HEK293 (cell line): ENCODE measurements around the gene ZNF236.
A peak's percentile ranks its signal among the peaks of the same experiment; 100 is the strongest.

Experiments used
- GLIS2 ChIP-seq: fragments of 450-650 bp; formaldehyde crosslinking; IDR thresholded peaks from 2 replicates; pipeline ENCODE4 v1.5.1; 2016; ENCODE audit warnings: missing biosample characterization, missing genetic modification characterization
- HOXC10 ChIP-seq: sonication (generic); formaldehyde crosslinking; IDR thresholded peaks from 2 replicates; pipeline ENCODE4 v1.8.1; 2023; ENCODE audit warnings: mild to moderate bottlenecking, missing genetic modification reagents
- KLF1 ChIP-seq: fragments of 450-650 bp; formaldehyde crosslinking; IDR thresholded peaks from 2 replicates; pipeline ENCODE4 v1.5.1; 2016; ENCODE audit warnings: missing biosample characterization, missing genetic modification characterization
- MEIS1 ChIP-seq: sonication (generic); formaldehyde crosslinking; IDR thresholded peaks from 2 replicates; pipeline ENCODE4 v1.8.1; 2022; ENCODE audit warnings: missing genetic modification reagents, mild to moderate bottlenecking, borderline replicate concordance
- SALL2 ChIP-seq: fragments of 450-650 bp; formaldehyde crosslinking; IDR thresholded peaks from 2 replicates; pipeline ENCODE4 v1.5.0; 2017; ENCODE audit warnings: missing biosample characterization, mild to moderate bottlenecking, missing genetic modification characterization, borderline replicate concordance
- SP7 ChIP-seq: fragments of 450-650 bp; formaldehyde crosslinking; IDR thresholded peaks from 2 replicates; pipeline ENCODE4 v1.5.1; 2016; ENCODE audit warnings: missing biosample characterization, missing genetic modification characterization
- TRIM28 ChIP-seq: IDR thresholded peaks from 2 replicates; pipeline ENCODE4 v1.6.1; 2011; ENCODE audit warnings: low read length, control low read depth, borderline replicate concordance
- WT1 ChIP-seq: fragments of 450-650 bp; formaldehyde crosslinking; IDR thresholded peaks from 2 replicates; pipeline ENCODE4 v1.5.1; 2016; ENCODE audit warnings: missing biosample characterization, missing genetic modification characterization
- YY1 ChIP-seq: fragments of 450-650 bp; formaldehyde crosslinking; IDR thresholded peaks from 2 replicates; pipeline ENCODE4 v1.5.1; 2018; ENCODE audit warnings: missing biosample characterization, missing genetic modification characterization
- ZBTB1 ChIP-seq: fragments of 450-650 bp; formaldehyde crosslinking; IDR thresholded peaks from 2 replicates; pipeline ENCODE4 v1.5.1; 2016; ENCODE audit warnings: missing biosample characterization, missing genetic modification characterization
- ZBTB8A ChIP-seq: fragments of 450-650 bp; formaldehyde crosslinking; IDR thresholded peaks from 2 replicates; pipeline ENCODE4 v1.5.1; 2016; ENCODE audit warnings: missing biosample characterization, missing genetic modification characterization
- ZNF112 ChIP-seq: fragments of 450-650 bp; formaldehyde crosslinking; IDR thresholded peaks from 2 replicates; pipeline ENCODE4 v1.5.0; 2017; ENCODE audit warnings: missing biosample characterization, missing genetic modification characterization
- ZNF133 ChIP-seq: fragments of 450-650 bp; formaldehyde crosslinking; IDR thresholded peaks from 2 replicates; pipeline ENCODE4 v1.5.1; 2016; ENCODE audit warnings: missing biosample characterization, missing genetic modification characterization
- ZNF274 ChIP-seq, 2 experiments: fragments of 200-500 bp in 1 of 2; fragments of 450-650 bp in 1 of 2; sonication (Bioruptor generic) in 1 of 2; formaldehyde crosslinking in 1 of 2; IDR thresholded peaks; 2 replicates each; pipeline versions ENCODE4 v1.5.1 to v1.6.1; 2014 to 2016; ENCODE audit warnings: borderline replicate concordance in 1 of 2, inconsistent platforms in 1 of 2, low read length in 1 of 2, missing biosample characterization in 1 of 2, missing genetic modification characterization in 1 of 2
- ZNF341 ChIP-seq: fragments of 450-650 bp; formaldehyde crosslinking; IDR thresholded peaks from 2 replicates; pipeline ENCODE4; 2016; ENCODE audit warnings: low read depth, missing biosample characterization, missing genetic modification characterization
- ZNF416 ChIP-seq: fragments of 450-650 bp; formaldehyde crosslinking; IDR thresholded peaks from 2 replicates; pipeline ENCODE4 v1.5.1; 2016; ENCODE audit warnings: missing biosample characterization, missing genetic modification characterization
- ZNF423 ChIP-seq: fragments of 450-650 bp; formaldehyde crosslinking; IDR thresholded peaks from 2 replicates; pipeline ENCODE4 v1.5.1; 2016; ENCODE audit warnings: missing biosample characterization, missing genetic modification characterization
- ZNF48 ChIP-seq: fragments of 450-650 bp; formaldehyde crosslinking; IDR thresholded peaks from 2 replicates; pipeline ENCODE4 v1.5.1; 2016; ENCODE audit warnings: missing biosample characterization, missing genetic modification characterization
- ZNF549 ChIP-seq: fragments of 450-650 bp; IDR thresholded peaks from 2 replicates; pipeline ENCODE4 v1.5.1; 2018; ENCODE audit warnings: missing biosample characterization, missing genetic modification characterization, mild to moderate bottlenecking, inconsistent platforms, moderate library complexity
- ZNF658 ChIP-seq: fragments of 450-650 bp; formaldehyde crosslinking; IDR thresholded peaks from 2 replicates; pipeline ENCODE4; 2016; ENCODE audit warnings: missing biosample characterization, missing genetic modification characterization
- ZNF660 ChIP-seq: fragments of 450-650 bp; IDR thresholded peaks from 2 replicates; pipeline ENCODE4 v1.5.1; 2018; ENCODE audit warnings: missing biosample characterization, mild to moderate bottlenecking, missing genetic modification characterization
- ZNF830 ChIP-seq: fragments of 450-650 bp; IDR thresholded peaks from 2 replicates; pipeline ENCODE4 v1.5.0; 2018; ENCODE audit warnings: missing biosample characterization, missing genetic modification characterization, low read depth, mild to moderate bottlenecking, moderate library complexity
- ZSCAN23 ChIP-seq: fragments of 450-650 bp; formaldehyde crosslinking; IDR thresholded peaks from 2 replicates; pipeline ENCODE4 v1.5.1; 2016; ENCODE audit warnings: missing biosample characterization, missing genetic modification characterization
- TF ChIP-seq, protein P1 (sequence below): fragments of 450-650 bp; formaldehyde crosslinking; IDR thresholded peaks from 2 replicates; pipeline ENCODE4 v1.5.1; 2016; ENCODE audit warnings: missing biosample characterization, missing genetic modification characterization
- TF ChIP-seq, protein P2 (sequence below): fragments of 450-650 bp; formaldehyde crosslinking; IDR thresholded peaks from 2 replicates; pipeline ENCODE4 v1.5.1; 2016; ENCODE audit warnings: missing biosample characterization, missing genetic modification characterization
- TF ChIP-seq, protein P3 (sequence below): fragments of 450-650 bp; formaldehyde crosslinking; IDR thresholded peaks from 2 replicates; pipeline ENCODE4 v1.5.1; 2016; ENCODE audit warnings: missing biosample characterization, missing genetic modification characterization
- TF ChIP-seq, protein P4 (sequence below): fragments of 450-650 bp; formaldehyde crosslinking; IDR thresholded peaks from 2 replicates; pipeline ENCODE4 v1.5.1; 2017; ENCODE audit warnings: missing biosample characterization, missing genetic modification characterization
- TF ChIP-seq, protein P5 (sequence below): fragments of 450-650 bp; formaldehyde crosslinking; IDR thresholded peaks from 2 replicates; pipeline ENCODE4 v1.5.1; 2017; ENCODE audit warnings: missing biosample characterization, missing genetic modification characterization
- TF ChIP-seq, protein P6 (sequence below): fragments of 450-650 bp; formaldehyde crosslinking; IDR thresholded peaks from 2 replicates; pipeline ENCODE4 v1.5.1; 2016; ENCODE audit warnings: missing biosample characterization, missing genetic modification characterization

Gene ZNF236

DNA sequence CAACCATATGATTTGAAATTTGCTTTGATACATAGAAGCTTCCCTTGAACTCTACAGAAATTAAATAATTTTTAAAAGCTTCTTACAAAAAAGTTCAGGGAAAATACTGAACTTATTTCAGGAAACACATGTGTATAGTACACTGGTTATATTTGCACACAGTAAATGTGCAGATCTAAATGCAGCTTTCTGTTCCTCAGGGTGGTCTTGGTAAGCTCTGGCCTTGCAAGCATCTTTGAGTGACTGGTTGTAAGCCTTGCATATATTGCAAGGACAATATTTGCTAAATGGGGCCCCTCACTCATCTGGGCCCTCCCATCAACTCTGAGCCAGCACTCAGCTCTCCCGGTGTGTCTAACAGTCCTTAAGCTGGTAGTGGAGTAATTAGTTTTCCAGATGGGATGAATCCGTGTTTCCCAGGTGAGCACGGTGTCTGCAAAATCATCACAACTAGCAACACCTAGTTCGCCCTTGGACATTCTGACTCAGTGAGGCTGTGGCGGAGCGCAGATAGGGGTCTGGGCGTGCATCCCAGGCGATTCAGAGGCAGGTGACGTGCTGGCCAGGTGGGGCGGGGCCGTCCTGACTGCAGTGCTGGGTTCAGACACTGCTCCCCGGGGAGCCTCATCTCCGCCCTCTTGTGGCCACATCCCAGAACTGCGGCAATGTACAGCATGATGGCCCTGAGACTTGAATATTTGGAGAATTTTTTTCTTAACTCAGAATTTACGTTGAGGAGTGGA, 160.7 kb downstream of the ZNF236 start (continued):
- TF ChIP-seq ZNF658 (tag by site-specific recombination), result no peak
- no peak for TF ChIP-seq TRIM28
- TF ChIP-seq GLIS2 (tag by site-specific recombination), result peak; percentile 86
- TF ChIP-seq ZNF48 (tag by site-specific recombination), result no peak
- no peak for TF ChIP-seq YY1 (tag by site-specific recombination)
- TF ChIP-seq ZNF416 (tag by site-specific recombination), result no peak
- no peak for TF ChIP-seq ZNF341 (tag by site-specific recombination)
- no peak for TF ChIP-seq WT1
- TF ChIP-seq, protein P1, sequence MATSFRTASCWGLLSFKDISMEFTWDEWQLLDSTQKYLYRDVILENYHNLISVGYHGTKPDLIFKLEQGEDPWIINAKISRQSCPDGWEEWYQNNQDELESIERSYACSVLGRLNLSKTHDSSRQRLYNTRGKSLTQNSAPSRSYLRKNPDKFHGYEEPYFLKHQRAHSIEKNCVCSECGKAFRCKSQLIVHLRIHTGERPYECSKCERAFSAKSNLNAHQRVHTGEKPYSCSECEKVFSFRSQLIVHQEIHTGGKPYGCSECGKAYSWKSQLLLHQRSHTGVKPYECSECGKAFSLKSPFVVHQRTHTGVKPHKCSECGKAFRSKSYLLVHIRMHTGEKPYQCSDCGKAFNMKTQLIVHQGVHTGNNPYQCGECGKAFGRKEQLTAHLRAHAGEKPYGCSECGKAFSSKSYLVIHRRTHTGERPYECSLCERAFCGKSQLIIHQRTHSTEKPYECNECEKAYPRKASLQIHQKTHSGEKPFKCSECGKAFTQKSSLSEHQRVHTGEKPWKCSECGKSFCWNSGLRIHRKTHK, result no peak
- no peak; the same call in 1 of the 2 replicates for TF ChIP-seq ZNF660 (tag by site-specific recombination)
- TF ChIP-seq, protein P2, sequence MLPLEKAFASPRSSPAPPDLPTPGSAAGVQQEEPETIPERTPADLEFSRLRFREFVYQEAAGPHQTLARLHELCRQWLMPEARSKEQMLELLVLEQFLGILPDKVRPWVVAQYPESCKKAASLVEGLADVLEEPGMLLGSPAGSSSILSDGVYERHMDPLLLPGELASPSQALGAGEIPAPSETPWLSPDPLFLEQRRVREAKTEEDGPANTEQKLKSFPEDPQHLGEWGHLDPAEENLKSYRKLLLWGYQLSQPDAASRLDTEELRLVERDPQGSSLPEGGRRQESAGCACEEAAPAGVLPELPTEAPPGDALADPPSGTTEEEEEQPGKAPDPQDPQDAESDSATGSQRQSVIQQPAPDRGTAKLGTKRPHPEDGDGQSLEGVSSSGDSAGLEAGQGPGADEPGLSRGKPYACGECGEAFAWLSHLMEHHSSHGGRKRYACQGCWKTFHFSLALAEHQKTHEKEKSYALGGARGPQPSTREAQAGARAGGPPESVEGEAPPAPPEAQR (tag by site-specific recombination), result no peak
- no peak for TF ChIP-seq ZNF423
- TF ChIP-seq, protein P3, sequence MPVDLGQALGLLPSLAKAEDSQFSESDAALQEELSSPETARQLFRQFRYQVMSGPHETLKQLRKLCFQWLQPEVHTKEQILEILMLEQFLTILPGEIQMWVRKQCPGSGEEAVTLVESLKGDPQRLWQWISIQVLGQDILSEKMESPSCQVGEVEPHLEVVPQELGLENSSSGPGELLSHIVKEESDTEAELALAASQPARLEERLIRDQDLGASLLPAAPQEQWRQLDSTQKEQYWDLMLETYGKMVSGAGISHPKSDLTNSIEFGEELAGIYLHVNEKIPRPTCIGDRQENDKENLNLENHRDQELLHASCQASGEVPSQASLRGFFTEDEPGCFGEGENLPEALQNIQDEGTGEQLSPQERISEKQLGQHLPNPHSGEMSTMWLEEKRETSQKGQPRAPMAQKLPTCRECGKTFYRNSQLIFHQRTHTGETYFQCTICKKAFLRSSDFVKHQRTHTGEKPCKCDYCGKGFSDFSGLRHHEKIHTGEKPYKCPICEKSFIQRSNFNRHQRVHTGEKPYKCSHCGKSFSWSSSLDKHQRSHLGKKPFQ (tag by site-specific recombination), result no peak
- TF ChIP-seq, protein P4, sequence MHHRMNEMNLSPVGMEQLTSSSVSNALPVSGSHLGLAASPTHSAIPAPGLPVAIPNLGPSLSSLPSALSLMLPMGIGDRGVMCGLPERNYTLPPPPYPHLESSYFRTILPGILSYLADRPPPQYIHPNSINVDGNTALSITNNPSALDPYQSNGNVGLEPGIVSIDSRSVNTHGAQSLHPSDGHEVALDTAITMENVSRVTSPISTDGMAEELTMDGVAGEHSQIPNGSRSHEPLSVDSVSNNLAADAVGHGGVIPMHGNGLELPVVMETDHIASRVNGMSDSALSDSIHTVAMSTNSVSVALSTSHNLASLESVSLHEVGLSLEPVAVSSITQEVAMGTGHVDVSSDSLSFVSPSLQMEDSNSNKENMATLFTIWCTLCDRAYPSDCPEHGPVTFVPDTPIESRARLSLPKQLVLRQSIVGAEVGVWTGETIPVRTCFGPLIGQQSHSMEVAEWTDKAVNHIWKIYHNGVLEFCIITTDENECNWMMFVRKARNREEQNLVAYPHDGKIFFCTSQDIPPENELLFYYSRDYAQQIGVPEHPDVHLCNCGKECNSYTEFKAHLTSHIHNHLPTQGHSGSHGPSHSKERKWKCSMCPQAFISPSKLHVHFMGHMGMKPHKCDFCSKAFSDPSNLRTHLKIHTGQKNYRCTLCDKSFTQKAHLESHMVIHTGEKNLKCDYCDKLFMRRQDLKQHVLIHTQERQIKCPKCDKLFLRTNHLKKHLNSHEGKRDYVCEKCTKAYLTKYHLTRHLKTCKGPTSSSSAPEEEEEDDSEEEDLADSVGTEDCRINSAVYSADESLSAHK (tag by site-specific recombination), result no peak
- no peak for TF ChIP-seq MEIS1 (CRISPR knock-in tag)
- TF ChIP-seq ZNF549, result no peak
- TF ChIP-seq, protein P5, sequence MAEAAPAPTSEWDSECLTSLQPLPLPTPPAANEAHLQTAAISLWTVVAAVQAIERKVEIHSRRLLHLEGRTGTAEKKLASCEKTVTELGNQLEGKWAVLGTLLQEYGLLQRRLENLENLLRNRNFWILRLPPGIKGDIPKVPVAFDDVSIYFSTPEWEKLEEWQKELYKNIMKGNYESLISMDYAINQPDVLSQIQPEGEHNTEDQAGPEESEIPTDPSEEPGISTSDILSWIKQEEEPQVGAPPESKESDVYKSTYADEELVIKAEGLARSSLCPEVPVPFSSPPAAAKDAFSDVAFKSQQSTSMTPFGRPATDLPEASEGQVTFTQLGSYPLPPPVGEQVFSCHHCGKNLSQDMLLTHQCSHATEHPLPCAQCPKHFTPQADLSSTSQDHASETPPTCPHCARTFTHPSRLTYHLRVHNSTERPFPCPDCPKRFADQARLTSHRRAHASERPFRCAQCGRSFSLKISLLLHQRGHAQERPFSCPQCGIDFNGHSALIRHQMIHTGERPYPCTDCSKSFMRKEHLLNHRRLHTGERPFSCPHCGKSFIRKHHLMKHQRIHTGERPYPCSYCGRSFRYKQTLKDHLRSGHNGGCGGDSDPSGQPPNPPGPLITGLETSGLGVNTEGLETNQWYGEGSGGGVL (tag by site-specific recombination), result no peak
- TF ChIP-seq KLF1 (tag by site-specific recombination), result no peak; the same call in 1 of the 2 replicates
- no peak for TF ChIP-seq SP7 (tag by site-specific recombination)
- no peak for TF ChIP-seq ZNF830 (tag by site-specific recombination)
- no peak for TF ChIP-seq HOXC10 (CRISPR knock-in tag)
- no peak for TF ChIP-seq ZBTB1 (tag by site-specific recombination)
- TF ChIP-seq, protein P6, sequence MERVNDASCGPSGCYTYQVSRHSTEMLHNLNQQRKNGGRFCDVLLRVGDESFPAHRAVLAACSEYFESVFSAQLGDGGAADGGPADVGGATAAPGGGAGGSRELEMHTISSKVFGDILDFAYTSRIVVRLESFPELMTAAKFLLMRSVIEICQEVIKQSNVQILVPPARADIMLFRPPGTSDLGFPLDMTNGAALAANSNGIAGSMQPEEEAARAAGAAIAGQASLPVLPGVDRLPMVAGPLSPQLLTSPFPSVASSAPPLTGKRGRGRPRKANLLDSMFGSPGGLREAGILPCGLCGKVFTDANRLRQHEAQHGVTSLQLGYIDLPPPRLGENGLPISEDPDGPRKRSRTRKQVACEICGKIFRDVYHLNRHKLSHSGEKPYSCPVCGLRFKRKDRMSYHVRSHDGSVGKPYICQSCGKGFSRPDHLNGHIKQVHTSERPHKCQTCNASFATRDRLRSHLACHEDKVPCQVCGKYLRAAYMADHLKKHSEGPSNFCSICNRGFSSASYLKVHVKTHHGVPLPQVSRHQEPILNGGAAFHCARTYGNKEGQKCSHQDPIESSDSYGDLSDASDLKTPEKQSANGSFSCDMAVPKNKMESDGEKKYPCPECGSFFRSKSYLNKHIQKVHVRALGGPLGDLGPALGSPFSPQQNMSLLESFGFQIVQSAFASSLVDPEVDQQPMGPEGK, result no peak
- no peak for TF ChIP-seq ZNF274 (IDR thresholded peaks at IDR 0.05; ENCODE audit: low read length)
- TF ChIP-seq ZNF274 (tag by site-specific recombination; IDR thresholded peaks at IDR 0.05; ENCODE audit: borderline replicate concordance), result no peak
- TF ChIP-seq ZBTB8A (tag by site-specific recombination), result no peak
- no peak for TF ChIP-seq ZSCAN23
- no peak for TF ChIP-seq SALL2 (tag by site-specific recombination)
- no peak for TF ChIP-seq ZNF133 (tag by site-specific recombination)
- no peak for TF ChIP-seq ZNF112 (tag by site-specific recombination)
